ENCODE measurements around the gene PRDM2.

Gene PRDM2

DNA sequence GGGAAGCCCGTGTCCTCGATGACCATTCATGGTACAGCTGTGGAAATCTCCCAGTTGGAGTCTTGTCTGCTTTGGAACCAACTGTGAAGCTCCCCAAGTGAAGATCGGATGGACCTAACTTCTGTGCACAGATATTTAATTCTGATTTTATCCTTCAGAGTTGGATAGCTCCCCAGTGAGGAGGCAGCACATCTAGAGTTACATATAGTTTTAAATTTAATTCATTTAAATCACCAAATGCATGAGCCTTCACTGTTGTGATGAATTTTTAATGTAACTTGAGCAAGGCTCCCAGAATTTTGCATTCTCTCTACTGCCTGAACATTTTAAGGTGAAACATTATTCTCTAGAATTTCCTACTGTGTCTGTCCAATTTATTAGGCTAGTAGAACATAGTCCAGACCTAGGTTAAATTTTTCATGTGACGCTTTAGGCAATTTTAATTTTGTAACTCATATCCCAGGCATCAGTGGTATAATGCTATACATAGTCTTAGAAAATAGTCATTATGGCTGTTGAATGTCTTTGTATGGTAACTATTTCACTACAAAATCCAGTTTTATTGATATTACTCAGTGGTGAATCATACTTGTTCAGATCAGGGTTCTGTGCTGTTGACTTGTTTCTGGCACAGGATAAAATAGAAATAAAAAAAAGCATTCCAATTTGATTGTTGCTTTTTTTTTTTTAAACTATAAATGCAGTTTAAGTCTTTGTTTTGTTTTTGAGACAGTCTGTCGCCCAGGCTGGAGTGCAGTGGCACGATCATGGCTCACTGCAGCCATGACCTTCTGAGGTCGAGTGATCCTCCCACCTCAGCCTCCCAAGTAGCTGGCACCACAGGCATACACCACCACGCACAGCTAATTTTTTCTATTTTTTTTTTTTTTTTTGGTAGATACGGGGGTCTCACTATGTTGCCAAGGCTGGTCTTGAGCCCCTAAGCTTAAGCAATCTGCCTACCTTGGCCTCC lies 66.9 kb downstream of the PRDM2 start:
- no peak for DNase-seq

DNA sequence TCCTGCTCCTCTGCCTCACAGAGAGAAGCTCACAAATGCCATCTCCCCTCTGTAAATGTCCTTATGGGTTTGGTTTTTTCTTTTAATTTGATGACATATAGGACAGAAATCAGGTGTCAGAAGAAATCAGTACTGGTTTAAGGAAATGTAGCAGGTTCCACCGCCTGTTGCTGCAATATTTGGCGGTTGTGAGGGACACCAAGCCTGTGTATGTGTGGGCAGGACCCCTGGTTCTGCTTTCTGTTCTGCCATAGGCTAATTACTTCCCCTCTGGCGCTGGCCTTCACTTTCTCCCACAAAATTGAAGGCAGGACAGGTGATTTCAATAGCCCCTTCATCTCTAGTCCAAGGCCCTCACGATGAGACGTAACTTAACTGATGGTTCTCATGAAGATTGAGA lies 69.2 kb downstream of the PRDM2 start:
- no peak for DNase-seq

GRCh38 chr1:13769830-13770229 lies 69.8 kb downstream of the PRDM2 start:
- no peak for DNase-seq

DNA sequence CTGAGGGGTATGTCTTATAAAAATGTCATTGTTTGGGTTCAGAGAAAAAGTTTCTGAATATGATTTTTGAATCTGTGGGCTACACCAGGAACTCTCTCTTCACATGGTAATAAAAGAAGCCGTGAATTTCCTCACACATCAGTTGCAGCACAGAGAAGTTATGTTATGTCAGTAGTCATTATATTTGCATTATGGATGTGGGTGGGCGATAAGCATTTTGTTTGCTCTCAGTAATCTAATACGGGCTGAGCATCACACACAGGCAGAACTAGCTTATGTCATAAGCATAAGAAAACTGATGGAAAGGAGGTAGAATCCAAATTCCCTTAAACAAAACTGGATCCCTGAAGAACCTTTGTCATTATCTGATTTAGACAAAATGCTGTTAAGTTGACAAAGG lies 70.8 kb downstream of the PRDM2 start:
- DNase-seq: no peak

DNA sequence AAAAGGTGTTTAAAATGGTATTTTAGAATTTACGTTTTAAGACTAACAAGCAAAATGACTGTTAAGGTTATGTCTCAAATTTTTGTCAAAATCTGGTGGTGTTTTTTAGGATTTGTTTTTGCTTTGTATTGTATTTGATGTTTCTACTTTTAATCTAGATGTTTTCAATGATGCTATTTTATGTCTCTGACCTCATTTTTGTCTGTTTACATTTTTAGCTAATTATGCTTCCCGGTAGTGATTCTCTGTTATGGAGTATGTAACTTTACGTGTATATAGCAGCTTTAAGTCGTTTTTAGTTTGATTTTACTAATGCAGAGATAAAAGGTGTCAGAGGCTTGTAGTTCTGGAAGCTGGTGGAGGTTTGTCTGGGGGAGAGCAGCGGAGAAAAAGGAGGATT lies 71.8 kb downstream of the PRDM2 start:
- DNase-seq: no peak

DNA sequence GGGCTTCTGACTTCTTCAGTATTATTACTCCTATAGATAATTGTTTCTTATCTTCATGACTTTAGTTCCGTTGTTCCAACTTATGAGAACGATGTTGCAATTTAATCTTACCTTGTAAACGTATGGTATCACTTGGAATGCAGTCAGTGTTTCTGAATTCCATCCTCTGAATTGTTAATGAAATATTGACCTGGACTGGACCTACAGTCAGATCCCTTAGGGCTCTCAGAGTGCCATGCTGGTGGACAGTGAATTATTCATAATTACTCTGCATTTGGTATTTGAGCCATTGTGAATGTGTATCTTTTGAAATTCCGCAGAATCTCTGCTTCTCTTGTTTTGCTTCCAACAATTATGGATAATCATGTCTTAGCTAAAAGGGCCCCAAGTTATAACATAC lies 72.3 kb downstream of the PRDM2 start:
- DNase-seq: no peak

- DNase-seq: no peak
Observed at GRCh38 chr1:13774121-13774520, 74.1 kb downstream of the PRDM2 start.

- no peak for DNase-seq
Observed at GRCh38 chr1:13775459-13775858, 75.5 kb downstream of the PRDM2 start.

- no peak for DNase-seq
Observed at GRCh38 chr1:13775916-13776315, 75.9 kb downstream of the PRDM2 start.

- no peak for DNase-seq
Observed at GRCh38 chr1:13778431-13778830, 78.4 kb downstream of the PRDM2 start.

GRCh38 chr1:13779930-13780329 lies 79.9 kb downstream of the PRDM2 start:
- DNase-seq: no peak

GRCh38 chr1:13780780-13781179 lies 80.8 kb downstream of the PRDM2 start:
- no peak for DNase-seq

DNA sequence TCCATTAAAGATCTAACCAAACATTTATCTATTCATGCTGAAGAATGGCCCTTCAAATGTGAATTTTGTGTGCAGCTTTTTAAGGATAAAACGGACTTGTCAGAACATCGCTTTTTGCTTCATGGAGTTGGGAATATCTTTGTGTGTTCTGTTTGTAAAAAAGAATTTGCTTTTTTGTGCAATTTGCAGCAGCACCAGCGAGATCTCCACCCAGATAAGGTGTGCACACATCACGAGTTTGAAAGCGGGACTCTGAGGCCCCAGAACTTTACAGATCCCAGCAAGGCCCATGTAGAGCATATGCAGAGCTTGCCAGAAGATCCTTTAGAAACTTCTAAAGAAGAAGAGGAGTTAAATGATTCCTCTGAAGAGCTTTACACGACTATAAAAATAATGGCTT lies 81.2 kb downstream of the PRDM2 start:
- no peak for DNase-seq

DNA sequence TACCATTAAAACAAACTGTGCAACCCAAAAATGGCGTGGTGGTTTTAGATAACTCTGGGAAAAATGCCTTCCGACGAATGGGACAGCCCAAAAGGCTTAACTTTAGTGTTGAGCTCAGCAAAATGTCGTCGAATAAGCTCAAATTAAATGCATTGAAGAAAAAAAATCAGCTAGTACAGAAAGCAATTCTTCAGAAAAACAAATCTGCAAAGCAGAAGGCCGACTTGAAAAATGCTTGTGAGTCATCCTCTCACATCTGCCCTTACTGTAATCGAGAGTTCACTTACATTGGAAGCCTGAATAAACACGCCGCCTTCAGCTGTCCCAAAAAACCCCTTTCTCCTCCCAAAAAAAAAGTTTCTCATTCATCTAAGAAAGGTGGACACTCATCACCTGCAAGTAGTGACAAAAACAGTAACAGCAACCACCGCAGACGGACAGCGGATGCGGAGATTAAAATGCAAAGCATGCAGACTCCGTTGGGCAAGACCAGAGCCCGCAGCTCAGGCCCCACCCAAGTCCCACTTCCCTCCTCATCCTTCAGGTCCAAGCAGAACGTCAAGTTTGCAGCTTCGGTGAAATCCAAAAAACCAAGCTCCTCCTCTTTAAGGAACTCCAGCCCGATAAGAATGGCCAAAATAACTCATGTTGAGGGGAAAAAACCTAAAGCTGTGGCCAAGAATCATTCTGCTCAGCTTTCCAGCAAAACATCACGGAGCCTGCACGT lies 82.1 kb downstream of the PRDM2 start:
- no peak for DNase-seq

GRCh38 chr1:13782634-13783360 lies 82.8 kb downstream of the PRDM2 start:
- DNase-seq: no peak

DNA sequence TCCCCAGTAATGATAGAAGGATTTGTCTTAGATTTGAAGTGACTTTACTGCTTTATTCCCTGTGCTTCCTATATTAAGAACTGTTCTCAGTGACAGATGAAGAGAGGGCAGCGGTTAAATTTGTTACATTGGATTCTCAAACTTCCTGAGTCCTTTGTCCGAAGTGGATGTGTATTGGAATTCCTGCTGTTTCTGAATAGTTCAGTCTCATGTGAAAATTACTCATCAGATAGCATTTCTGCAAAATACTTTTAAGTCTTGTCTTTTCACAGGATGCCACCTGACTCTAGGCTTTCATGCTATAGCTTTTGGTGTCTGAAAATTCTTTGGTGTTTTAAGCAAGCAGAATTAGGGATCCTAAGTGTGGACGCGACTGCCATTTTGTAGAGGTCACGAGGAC lies 83.6 kb downstream of the PRDM2 start:
- DNase-seq: no peak

DNA sequence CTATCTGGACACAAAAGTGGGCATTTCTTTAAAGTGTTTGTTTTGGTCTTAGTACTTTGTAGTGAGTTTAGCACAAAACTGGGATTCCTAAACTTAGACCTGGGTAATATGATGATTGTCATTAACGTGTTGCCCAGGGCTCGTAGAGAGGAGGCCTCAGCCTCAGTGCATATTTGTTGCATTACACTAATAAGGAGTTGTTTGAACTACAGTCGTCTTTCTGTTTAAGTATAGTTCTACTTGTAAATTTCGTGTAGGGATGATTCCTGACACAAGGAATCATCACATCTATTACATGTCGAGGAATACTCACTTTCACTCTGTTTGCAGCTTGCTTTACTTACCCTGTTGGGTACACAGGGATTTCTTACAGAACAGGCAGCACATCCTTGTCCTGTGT lies 85.0 kb downstream of the PRDM2 start:
- DNase-seq: no peak

GRCh38 chr1:13786541-13786940 lies 86.6 kb downstream of the PRDM2 start:
- no peak for DNase-seq

- DNase-seq: no peak
Observed at GRCh38 chr1:13788795-13789194, 88.8 kb downstream of the PRDM2 start.

GRCh38 chr1:13790290-13791030 lies 90.5 kb downstream of the PRDM2 start:
- no peak for DNase-seq

- no peak for DNase-seq
Observed at GRCh38 chr1:13792419-13792818, 92.4 kb downstream of the PRDM2 start.

DNA sequence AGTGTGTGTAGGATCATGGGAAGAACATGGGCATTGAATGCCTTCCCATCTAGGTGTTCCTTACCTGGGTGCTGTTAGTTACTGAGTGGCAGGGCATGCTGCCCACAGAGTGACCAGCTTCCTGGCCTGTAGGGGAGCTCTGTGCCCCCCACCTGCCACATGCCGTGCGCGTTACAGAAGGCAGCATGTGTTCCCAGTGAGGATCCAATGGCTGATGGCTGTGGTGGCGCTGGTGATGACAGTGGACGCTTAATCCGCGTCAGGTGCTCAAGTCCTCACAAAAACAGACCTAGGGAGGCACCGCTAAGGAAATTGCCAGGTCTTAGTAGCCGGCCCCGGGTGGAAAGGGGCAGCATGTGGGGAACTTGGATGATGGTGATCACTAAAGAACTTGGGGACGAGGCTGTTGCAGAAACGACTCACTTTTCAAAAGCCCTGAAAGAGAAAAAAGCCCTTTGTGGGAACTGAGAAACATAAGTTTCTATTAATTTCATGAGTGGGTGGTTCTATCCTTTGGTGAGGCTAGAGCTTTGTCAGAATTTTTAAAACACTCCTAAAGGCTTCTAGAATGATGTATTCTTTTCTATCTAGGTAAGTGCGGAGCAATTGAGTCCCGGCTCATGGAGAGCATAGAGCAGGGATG lies 93.2 kb downstream of the PRDM2 start:
- DNase-seq: no peak
